Kidney (tissue), 14 donors: ENCODE measurements around the gene MOGAT3. TPM values are rescaled to one million over a fixed set of nuclear protein-coding genes. Genes with fewer than 3 reads are reported as not detected.

Experiments used
- DNase-seq, 5 donors: peaks; one replicate each; pipeline ENCODE4 v3.0.0-alpha.2; 2013 to 2020
- FAIRE-seq: peaks from 2 replicates; lab custom pipeline; 2012; peaks lifted over from hg19 to GRCh38; lab: Jason Lieb, UNC
- H3K27ac ChIP-seq, 2 donors: one replicate each; pipeline ENCODE4 v1.7.0; 2013; ENCODE audit warnings: low read depth in 2 of 2, low read length in 2 of 2, inconsistent platforms in 1 of 2
- H3K27me3 ChIP-seq: one replicate; pipeline ENCODE4 v1.7.1; 2013; ENCODE audit warnings: low read length, inconsistent platforms; ENCODE audit not compliant: control insufficient read depth, insufficient read depth
- H3K36me3 ChIP-seq, 3 donors: one replicate each; pipeline versions ENCODE4 v1.7.0 to v1.7.1; 2013; ENCODE audit warnings: low read length in 3 of 3, control low read depth in 1 of 3, inconsistent platforms in 1 of 3; ENCODE audit not compliant: insufficient read depth in 3 of 3, control insufficient read depth in 2 of 3
- H3K4me1 ChIP-seq, 3 donors: one replicate each; pipeline versions ENCODE4 v1.7.0 to v1.7.1; 2013; ENCODE audit warnings: low read length in 3 of 3, inconsistent platforms in 1 of 3, low read depth in 1 of 3; ENCODE audit not compliant: control insufficient read depth in 2 of 3, insufficient read depth in 2 of 3
- H3K4me3 ChIP-seq, 3 donors: one replicate each; pipeline versions ENCODE4 v1.7.0 to v1.8.1; 2013; ENCODE audit warnings: low read length in 3 of 3, control low read depth in 1 of 3, inconsistent platforms in 1 of 3
- H3K9ac ChIP-seq, 3 donors: one replicate each; pipeline versions ENCODE4 v1.7.0 to v1.7.1; 2013; ENCODE audit warnings: low read length in 3 of 3, control low read depth in 1 of 3, inconsistent platforms in 1 of 3
- H3K9me3 ChIP-seq, 3 donors: one replicate each; pipeline versions ENCODE4 v1.7.0 to v1.7.1; 2013; ENCODE audit warnings: low read length in 3 of 3, control low read depth in 1 of 3, inconsistent platforms in 1 of 3; ENCODE audit not compliant: control insufficient read depth in 2 of 3, insufficient read depth in 1 of 3
- CTCF ChIP-seq: IDR thresholded peaks from 3 replicates; pipeline ENCODE4 v1.5.1; 2012; ENCODE audit warnings: mild to moderate bottlenecking, moderate library complexity, borderline replicate concordance; ENCODE audit not compliant: insufficient read depth; ENCODE audit errors: extremely low read depth
- intact Hi-C: fragments of 100-400 bp; cut with DNase I; formaldehyde crosslinking; loops from one replicate; pipeline ENCODE4 v1.11.1; 2022
- polyA plus RNA-seq: library from polyadenylated mRNA; stranded (reverse); fragments of 350-450 nt; fragmentation: Illumina TruSeq; extraction: RNeasy Lipid Tissue Mini Kit (QIAGEN cat#74804); gene quantifications from one replicate; pipeline ENCODE4 v1.2.3, GENCODE V29; 2014; ENCODE audit warnings: low read depth, low replicate concordance; ENCODE audit not compliant: insufficient read depth
- total RNA-seq: library from RNA; stranded (reverse); fragmentation: NEBNext Ultra II Directional; extraction: Animal tissue kit (Norgen Biotek cat#: 25700); gene quantifications from one replicate; pipeline ENCODE4 v1.2.1, GENCODE V29; 2021
- donor health status: control.
- donor health status: control.
- donor health status: control.
- donor health status: control.
- donor health status: control.
- donor health status: DM: yes; HTN: yes; CAD: no.
- donor health status: Normal renal cell carcinoma (clear cell type).

MOGAT3 gene
- total and polyA plus RNA-seq, 2 donors from 2014 or later = 0.25 to 0.37 TPM

- FAIRE-seq (no peak), DNase-seq (peak in 4 of 5 donors; percentile 55 to 73 (median 70))
- Histone ChIP-seq H3K27ac (no peak overlapping the region), H3K4me1 (peaks cover 0 to 8% (median 0%) of the 10 kb centered on the region in 3 donors), H3K9ac (no peak overlapping the region), H3K36me3 (no peaks in the 10 kb centered on the region), H3K9me3 (no peaks in the 10 kb centered on the region), H3K27me3 (peaks cover 72% of the 10 kb centered on the region), H3K4me3 (no peak overlapping the region)
- TF ChIP-seq CTCF = no peak
- intact Hi-C loops = no loop called here
These were observed 28.6 kb downstream of the MOGAT3 start for GRCh38 chr7:101172005-101172853.

GRCh38 chr7:101171442-101171837 is 29.4 kb downstream of the MOGAT3 start:
- no peak overlapping the region for H3K9ac ChIP-seq
- intact Hi-C loops = no loop called here
- no peak for DNase-seq
- H3K27me3 ChIP-seq = peaks cover 75% of the 10 kb centered on the region
- no peak for FAIRE-seq
- no peaks in the 10 kb centered on the region for H3K36me3 ChIP-seq
- peaks cover 0 to 8% (median 0%) of the 10 kb centered on the region in 3 donors for H3K4me1 ChIP-seq
- TF ChIP-seq CTCF = no peak
- H3K4me3 ChIP-seq = no peak overlapping the region
- H3K27ac ChIP-seq = no peak overlapping the region
- no peaks in the 10 kb centered on the region for H3K9me3 ChIP-seq

GRCh38 chr7:101170617-101171441 is 30.0 kb downstream of the MOGAT3 start:
- H3K4me1 ChIP-seq = peaks cover 0 to 8% (median 0%) of the 10 kb centered on the region in 3 donors
- no peak for FAIRE-seq

More at GRCh38 chr7:101170617-101171441, 30.0 kb downstream of the MOGAT3 start:
- Histone ChIP-seq H3K36me3 (no peaks in the 10 kb centered on the region), H3K27ac (no peak overlapping the region), H3K9me3 (no peaks in the 10 kb centered on the region), H3K27me3 (peaks cover 75% of the 10 kb centered on the region), H3K4me3 (no peak overlapping the region), H3K9ac (no peak overlapping the region)
- TF ChIP-seq CTCF = no peak
- DNase-seq = no peak
- intact Hi-C loops = no loop called here
